ENCODE results near the gene EPB41. TPM values are rescaled to one million over a fixed set of nuclear protein-coding genes. Genes with fewer than 3 reads are reported as not detected.

EPB41 gene
- total and polyA plus RNA-seq, 9 of the 15 experiments (the other 6 are each of a cell fraction or from before 2014, with no cell fraction given): 3.7 to 213 (median 141) TPM

- no peak for TF ChIP-seq PBX2 (CRISPR knock-in tag; IDR thresholded peaks at IDR 0.05; ENCODE audit: low read depth)
- no peak for TF ChIP-seq PBX2 (tag; conservative IDR thresholded peaks at IDR 0.05; ENCODE audit: low read depth)
- no peak for TF ChIP-seq PHF8 (IDR thresholded peaks at IDR 0.05; ENCODE audit: borderline replicate concordance, low read length)
- TF ChIP-seq USF1 (CRISPR knock-in tag; IDR thresholded peaks at IDR 0.05): 0 out of 2 replicates have a peak, but pooled peaks have one; percentile 46
- no peak for TF ChIP-seq ELK1 (CRISPR knock-in tag; IDR thresholded peaks at IDR 0.05)
- TF ChIP-seq BDP1 (IDR thresholded peaks at IDR 0.05; ENCODE audit: insufficient read depth, insufficient read length): no peak
- TF ChIP-seq SETDB1 (IDR thresholded peaks at IDR 0.05; ENCODE audit: low read length): no peak
- TF ChIP-seq ARID4B (CRISPR knock-in tag; IDR thresholded peaks at IDR 0.05): 0 out of 2 replicates have a peak, but pooled peaks have one; percentile 49
- no peak for TF ChIP-seq KAT8 (IDR thresholded peaks at IDR 0.05; ENCODE audit: low read depth)
- TF ChIP-seq ID3 (CRISPR knock-in tag; IDR thresholded peaks at IDR 0.05): no peak
- no peak; the same call in 1 of the 2 replicates for TF ChIP-seq ID3 (tag; IDR thresholded peaks at IDR 0.05)
- no peak for TF ChIP-seq ZNF778 (CRISPR knock-in tag; IDR thresholded peaks at IDR 0.05)
- no peak for TF ChIP-seq RNF219 (CRISPR knock-in tag; IDR thresholded peaks at IDR 0.05)
Measured at GRCh38 chr1:28877132-28877781, 37.1 kb upstream of the EPB41 start (continued).
